NCI-H1048 (cell line): ENCODE measurements around the gene TLE7.

Experiments used
- DNase-seq: peaks from one replicate; lab custom pipeline; 2025; lab: John Stamatoyannopoulos, UW

The TLE7 gene

DNA sequence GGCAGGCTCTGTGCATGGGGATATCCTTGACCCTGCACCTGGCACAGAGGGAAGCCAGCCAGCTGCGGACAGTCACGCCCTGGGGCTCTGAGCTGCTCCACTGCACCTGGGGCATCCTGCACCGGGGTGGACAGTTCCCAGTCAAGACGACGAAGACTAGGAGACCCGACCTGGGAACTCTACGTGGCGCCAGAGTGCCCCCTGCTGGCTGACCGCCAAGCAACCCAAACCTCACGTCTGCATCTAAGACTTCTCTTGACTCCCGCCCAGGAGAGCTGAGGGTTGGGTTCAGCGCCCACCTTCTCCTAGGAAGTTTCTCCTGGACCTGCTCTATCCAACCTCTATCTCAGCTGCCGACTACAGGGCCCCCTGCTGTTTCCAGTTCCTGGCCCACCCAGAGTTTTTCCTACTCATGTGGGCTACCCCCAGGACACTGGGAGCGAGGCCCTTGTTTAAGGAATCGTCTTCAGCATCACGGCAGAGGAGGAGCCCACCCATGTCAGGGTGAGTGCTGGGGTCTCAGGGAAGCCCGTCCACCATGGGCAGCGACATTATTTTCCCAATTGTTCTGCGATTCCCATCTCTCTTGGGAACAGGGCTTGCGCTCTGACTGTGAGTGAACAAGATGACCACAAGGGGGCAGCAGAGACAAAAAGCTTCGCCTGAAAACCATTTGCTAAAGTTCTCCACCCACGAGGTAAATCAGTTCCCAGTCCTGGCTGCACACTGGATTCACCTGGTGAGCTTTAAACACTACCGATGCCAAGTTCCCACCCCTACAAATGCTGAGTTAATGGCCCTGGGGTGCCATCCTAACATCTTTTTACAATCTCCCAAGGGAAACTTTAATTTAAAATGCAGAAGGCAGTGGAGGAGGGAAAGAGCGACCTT is 29.3 kb downstream of the TLE7 start:
- DNase-seq = no peak

DNA sequence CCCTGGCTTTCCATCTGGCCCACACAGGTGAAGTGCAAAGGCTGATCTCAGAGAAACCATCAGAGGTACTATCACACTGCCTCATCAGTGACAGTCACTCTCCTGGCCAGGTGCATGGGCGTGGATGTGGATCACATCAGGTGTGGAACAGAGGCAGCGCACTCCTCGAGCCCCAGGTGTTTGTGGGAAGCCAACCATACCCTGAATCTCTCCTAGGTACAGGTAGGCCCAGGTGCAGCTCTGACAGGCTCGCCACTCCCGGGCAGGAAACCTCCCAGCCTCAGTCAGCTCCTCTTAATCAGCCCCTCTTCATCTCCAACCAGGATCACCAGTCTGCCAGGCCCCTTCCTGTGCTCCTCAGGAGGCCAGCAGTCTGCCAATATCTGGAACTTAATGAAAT is 31.7 kb downstream of the TLE7 start:
- DNase-seq = no peak

DNA sequence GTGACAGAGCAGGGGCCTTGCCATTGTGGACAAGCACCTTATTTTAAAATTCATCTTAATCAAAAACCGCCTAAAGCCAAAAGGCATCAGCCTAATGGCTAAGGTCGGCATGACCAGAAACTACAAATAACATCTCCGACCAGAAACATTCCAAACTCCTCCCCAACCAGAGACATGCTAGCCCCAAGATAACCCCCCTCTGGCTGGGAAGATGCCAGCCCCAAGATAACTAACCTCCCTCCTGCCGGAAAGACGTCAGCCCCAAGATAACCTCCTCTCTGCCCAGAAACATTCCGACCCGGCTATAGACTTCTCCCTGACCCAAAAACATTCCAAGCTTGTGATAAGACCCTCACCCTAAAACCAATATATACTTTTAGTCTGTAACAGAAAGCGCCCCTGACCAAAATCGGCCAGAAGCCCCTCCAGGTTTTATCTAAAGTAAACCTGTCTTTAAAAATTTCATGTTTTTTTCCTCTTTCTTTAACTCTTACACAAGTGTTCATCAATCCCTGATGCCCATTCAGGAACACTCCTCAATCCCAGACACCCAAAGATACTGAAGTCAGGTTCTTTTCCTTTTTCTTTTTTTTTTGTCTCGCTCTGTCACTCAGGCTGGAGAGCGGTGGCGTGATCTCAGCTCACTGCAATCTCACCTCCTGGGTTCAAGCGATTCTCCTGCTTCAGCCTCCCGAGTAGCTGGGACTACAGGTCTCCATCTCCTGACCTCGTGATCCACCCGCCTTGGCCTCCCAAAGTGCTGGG is 32.7 kb downstream of the TLE7 start:
- DNase-seq = no peak

DNA sequence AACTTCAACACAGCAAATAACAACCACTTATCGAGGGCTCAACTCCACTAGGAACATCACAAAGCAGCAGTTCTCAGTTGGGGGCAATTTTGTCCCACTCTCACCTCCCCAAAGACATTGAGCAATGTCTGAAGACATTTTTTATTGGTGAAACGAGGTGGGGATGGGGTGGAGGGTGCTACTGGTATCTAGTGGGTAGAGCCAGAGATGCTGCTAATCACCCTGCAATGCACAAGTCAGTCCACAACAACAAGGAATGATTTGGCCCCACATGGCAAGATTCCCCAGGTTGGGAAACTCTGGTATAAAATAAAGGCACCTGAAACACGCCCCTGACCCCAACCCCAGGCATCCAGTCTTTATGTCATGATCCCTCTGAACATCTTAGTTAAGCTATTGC is 33.3 kb downstream of the TLE7 start:
- DNase-seq = no peak

DNA sequence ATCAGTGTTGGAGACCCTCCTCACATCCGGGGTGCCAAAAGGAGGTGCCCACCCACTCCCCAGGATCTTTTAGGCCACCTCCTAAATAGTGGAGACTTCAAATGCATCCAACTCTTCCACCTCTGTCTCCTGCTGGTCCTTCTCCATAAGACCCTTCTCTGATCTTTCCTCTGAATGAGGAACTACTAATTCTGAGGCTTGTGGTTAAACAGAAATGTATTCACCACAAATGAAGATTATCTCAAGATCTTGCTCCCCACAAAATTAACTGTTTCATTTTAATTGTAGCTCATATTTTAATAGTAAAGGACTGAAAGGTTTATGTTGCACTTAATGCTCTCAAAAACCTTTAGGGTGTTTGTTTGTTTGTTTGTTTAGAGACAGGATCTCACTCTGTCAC is 34.1 kb downstream of the TLE7 start:
- DNase-seq = no peak

DNA sequence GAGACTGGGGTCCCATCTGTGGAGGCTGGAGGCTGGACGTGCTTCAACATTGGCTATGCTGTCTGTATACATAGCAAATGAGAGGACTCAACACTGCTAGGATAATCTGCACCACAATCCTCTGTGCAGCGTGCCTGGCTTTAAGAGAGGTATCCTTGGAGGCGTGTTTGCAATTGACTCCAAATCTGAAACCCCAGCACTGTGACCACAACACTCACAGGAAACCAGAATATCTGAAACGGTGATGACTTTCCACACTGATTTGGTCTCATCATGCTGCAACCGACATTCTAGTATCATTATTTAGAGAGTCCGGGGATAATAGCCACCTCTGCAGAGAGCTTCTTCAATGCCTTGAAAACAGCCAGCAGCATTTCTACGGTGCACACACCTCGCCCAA is 35.1 kb downstream of the TLE7 start:
- DNase-seq = no peak

DNA sequence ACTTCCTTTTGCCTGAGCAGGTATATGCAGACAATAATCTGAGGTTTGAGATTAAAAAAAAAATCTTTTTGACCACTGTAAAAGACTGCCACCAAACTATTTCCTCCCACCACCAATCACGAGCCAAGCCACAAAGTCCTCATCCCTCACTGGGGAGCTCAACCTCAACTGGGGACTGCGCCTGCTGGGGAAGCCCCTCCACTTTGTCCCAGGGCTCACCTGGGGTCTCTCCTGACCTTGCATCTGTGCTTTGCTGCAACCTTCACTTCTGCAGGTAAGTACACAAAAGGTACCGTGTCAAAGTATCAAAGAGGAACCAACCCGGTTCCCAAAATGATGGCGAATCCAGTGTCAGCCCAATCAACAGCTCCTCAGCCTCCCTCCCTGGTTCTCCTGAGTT is 35.5 kb downstream of the TLE7 start:
- no peak for DNase-seq

DNA sequence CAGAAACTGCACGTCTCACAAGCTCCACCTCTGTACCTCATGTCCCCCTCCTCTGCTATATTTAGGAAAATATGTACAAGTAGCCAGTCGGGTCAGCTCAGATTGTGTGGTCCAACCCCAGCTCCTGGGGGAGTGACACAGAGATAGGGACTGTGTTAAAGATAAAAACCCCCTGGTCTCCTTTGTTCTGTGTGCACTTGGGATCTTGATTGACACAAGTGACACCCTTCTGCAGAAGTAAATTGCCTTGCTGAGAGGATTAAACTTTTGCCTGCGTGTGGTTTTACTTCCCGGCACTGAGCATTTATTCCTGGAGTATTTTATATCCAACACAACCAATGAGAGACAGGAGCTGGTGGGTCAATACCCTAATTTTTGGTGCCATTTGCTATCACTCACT is 37.5 kb downstream of the TLE7 start:
- no peak for DNase-seq

DNA sequence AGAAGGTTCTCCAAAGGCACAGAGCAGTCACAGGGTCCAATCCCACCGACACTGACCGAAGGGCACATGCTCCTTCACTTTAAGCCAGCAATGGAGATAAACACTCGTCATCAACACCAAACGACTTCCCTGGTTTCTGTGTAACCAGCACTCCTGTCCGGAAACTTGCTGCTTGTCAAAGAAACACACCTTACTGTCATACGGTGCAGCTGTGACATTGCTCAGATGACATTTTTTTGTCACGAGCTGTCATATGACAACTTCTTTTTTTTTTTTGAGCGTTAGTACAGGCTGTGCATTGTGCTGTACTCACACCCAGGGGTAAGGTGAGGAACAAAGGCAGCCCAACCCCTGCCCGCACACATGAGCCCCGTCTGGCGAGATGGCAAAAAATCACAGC is 39.2 kb downstream of the TLE7 start:
- no peak for DNase-seq

DNA sequence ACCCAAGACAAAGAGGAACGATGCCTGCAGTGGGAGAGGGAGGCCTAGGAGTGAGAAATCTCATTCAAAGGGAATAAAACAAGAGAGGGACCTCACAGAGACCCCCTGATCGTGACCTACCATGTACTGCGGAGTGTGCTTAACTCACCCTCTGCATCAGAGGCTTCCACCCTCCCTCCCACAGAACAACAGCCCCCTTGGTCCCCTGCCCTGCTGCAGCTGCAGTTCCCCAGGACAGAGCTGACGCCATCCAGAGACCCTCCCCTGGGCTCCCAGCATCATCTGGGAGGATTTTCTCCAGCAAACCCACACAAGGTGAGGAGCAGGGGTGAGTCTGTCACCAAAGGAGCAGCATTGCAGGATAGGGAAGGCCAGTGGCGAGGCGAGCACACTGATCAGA is 39.8 kb downstream of the TLE7 start:
- DNase-seq = no peak

DNA sequence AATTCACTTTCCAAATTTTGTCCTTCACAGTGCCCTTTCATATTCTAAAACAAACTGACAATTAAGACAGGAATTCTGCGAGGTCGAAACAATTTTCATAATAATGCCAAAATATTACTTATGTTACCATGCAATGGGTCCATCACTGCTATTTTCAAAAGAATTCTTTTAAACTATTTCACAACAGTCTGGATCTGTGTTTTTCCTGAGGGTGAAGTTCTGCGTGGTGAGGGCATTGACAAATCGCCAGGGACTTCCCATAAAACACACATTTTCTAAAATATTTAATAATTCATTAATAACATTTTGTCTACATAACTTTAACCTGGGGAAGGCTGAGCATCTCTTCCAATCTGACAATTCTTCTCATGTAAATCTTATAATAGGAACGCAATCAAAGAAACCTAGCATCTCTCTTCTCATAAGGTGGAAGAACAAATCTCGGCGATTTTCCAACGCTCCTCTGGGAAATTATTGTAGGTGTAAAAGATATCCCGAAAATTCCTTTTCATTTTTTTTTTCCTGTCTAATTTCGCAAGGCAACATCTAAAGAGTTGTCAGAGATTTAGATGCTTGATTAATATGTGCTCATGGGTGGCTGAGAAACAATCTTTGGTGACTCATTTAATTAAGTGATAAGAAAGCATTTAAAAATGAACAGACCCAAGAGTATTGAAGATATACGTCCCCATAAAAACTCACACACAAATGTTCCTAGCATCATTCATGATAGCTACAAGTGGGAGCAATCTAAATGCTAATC is 41.9 kb downstream of the TLE7 start:
- no peak for DNase-seq

DNA sequence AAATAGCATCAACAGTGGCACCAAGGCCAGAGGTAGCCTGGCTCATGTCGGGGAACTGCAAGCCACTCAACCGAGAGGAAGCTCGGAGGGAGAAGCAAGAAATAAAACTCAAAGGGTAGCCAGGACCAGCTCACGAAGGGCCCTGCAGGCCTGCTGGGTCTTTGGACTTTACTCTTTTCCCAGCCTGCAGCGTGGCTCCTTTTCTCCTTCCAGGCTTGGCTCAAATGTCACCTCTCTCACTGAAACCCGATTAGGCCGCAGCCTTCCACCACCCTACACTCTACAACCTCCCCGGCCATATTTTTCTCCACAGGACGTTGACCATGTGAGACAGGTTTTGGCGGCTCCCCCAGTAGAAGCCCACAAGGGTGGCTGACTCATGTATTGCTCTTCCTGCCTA is 45.3 kb downstream of the TLE7 start:
- DNase-seq = no peak

DNA sequence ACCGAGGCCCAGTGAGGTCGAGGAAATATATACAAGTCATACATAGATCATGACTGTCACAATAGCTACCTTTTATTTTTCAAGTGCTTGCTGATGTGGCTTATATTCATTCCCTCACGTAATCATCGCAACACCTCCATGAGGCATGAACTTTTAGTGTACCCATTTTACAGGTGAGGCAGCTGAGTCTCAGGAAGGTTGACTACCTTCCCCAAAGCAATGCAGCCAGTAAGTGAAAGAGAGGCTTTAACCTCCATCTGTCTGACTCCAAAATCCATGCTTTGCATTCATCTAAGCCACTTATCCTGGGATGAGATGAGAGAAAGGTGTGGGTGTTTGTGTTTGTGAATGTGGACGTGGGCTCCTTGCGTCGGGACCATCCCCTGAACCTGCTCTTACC is 52.5 kb downstream of the TLE7 start:
- DNase-seq = no peak

DNA sequence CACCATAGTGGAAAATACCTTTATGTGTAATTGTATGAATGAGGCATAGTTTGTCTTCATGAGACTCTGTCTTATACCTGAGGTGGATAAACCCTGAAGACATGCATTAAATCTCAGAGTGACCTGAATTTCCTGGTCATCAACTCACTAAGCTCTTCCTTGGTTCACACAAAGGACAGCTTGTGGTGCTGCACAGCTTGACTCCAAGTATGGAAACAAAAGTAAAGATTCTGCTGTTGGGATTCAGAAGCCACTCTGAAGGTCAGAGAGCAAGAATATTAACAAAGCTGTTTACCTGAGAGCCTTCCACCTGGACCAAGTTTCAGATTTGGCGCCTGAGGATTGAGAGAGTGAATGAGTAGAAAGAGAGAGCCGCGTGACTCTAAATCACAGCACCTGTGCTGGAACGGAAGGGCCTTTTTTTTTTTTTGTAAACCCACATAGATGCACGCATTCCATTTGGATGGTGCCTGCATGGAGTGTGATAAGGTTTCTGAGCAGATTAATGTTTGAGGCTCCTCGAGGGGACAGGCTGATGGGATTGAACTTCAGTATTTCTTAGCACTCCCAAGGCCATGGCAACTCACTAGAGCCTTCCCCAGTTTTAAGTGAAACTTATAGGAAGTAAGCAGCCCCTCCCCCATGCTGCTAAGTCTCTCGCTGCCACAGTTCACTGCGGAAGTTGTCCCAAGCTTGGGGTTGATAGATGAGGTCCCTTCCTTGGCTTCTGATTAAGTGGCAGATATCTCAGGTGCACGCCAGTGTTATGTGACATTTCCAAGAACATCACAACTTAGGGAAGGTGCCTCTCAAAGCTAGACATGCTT is 54.6 kb downstream of the TLE7 start:
- no peak for DNase-seq

DNA sequence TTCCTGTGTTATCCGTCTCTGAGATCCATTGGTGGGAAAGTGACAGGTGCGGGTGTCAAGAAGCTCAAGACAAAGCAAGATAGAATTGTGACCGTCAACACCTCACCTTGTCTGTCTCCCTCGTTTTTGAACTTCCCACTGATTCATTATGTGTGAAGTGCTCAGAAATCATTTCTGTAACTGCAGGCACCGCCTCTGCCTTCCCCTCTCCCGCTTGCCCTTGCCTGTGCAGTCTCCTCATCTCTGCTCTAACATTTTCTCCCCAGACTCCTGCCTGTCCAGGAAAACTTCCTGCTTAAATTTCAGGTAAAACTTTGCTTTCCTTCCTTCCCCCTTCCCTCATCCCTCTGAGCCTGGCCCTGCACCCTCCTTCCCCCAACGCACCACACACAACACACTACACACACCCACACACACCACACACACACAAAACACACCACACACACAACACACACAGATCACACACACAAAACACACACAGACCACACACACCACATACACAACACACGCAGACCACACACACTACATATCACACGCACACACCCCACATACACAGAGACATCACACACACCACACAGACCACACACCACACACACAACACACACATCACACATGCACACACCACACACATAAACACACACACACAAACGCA is 57.7 kb downstream of the TLE7 start:
- DNase-seq = no peak

DNA sequence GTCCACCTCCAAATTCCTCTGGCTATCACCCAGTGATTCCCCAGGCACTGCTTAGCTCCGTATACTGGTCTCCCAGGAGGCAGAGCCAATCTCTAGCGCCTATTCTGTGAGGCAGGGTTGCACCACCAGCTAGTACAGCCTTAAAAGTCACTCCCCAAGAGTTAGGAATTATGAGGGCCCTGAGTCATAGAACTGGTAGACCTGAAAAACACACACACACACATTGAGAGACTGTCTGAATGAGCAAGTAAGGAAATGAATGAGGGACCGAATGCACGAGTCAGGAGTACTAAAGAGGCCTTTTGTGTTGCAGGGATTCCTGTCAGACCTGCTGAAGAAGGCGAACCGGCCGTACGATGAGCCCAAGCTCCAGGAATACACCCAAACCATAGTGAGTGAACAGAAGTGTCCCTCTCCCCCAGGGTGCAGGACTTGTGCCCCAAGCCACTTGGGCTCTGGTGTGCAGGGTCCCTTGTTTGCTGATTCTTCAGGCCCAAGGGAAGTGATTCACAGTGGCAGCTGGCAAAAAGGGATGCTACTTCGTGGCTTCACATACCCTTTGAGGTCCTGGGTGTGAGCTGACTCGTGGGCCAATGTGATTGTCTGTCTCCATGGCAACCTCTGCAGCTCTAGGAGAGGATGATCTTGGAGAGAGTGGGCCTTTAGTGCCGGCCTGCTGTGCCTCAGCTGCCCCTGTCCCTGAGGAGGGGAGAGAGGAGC is 58.6 kb downstream of the TLE7 start:
- no peak for DNase-seq

DNA sequence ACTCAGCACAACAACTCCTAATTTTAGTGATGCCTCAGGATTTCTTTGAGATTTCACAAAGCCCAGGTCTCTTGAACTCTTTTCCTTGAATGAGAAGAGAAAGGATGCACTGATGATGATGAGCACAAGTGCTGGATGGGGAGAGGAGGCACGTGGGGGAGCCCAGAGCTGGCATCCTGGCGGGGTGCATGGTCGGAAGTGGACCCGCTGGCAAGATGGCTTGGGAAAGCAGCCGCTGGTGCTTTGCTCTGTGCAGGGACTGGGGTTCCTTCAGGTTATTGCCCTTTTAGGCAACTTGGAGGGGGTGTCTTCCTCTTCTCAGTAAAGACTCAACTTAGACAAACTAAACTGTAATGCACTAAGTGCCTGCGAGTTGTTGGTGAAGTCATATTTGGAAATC is 61.0 kb downstream of the TLE7 start:
- DNase-seq = no peak
